ENCODE results near the gene CCNT1. TPM values are rescaled to one million over a fixed set of nuclear protein-coding genes. Genes with fewer than 3 reads are reported as not detected.
A peak's percentile ranks its signal among the peaks of the same experiment; 100 is the strongest.
"Not testable (repeated sequence)": the region's sequence is repeated elsewhere in the genome, so short reads cannot be mapped to it uniquely, and the experiment has no call there.

Gene CCNT1
- total RNA-seq, 2 experiments from 2014 or later, result 58.7 to 60.4 TPM

- H3K27me3 Mint-ChIP-seq, result no peaks in the 10 kb centered on the region
- no peak for ATAC-seq (ENCODE audit: low read depth)
- POLR2A ChIA-PET, result no interaction called here
- H3K9me3 Mint-ChIP-seq, result no peaks in the 10 kb centered on the region
- H3K36me3 Mint-ChIP-seq, result peaks cover 18% of the 10 kb centered on the region
- peaks cover 10% of the 10 kb centered on the region for H3K4me1 Mint-ChIP-seq
- DNase-seq, result no peak
- no peak overlapping the region for H3K27ac Mint-ChIP-seq
- no peak overlapping the region for H3K4me3 Mint-ChIP-seq
Measured at GRCh38 chr12:48686615-48687334, 29.7 kb downstream of the CCNT1 start.

GRCh38 chr12:48686037-48686595 is 30.4 kb downstream of the CCNT1 start:
- no peak for ATAC-seq (ENCODE audit: low read depth)
- no peak overlapping the region for H3K27ac Mint-ChIP-seq
- H3K36me3 Mint-ChIP-seq, result peaks cover 18% of the 10 kb centered on the region
- no peaks in the 10 kb centered on the region for H3K9me3 Mint-ChIP-seq
- peaks cover 10% of the 10 kb centered on the region for H3K4me1 Mint-ChIP-seq
- no peaks in the 10 kb centered on the region for H3K27me3 Mint-ChIP-seq
- no peak overlapping the region for H3K4me3 Mint-ChIP-seq
- POLR2A ChIA-PET, result no interaction called here
- DNase-seq, result no peak

GRCh38 chr12:48683534-48683933 is 33.0 kb downstream of the CCNT1 start:
- Mint-ChIP-seq H3K4me1 (peaks cover 28% of the 10 kb centered on the region), H3K4me3 (peak overlapping the region; percentile 6), H3K27ac (no peak overlapping the region), H3K27me3 (no peaks in the 10 kb centered on the region), H3K36me3 (peaks cover 29% of the 10 kb centered on the region), H3K9me3 (no peaks in the 10 kb centered on the region)
- ATAC-seq (ENCODE audit: low read depth), result no peak
- POLR2A ChIA-PET, result interaction anchor here (2.5 kb wide), 1 partner anchor 132 kb away, joined by 10 read pairs; no protein-coding TSS in a partner anchor
- no peak for DNase-seq

- Mint-ChIP-seq H3K4me1 (peaks cover 32% of the 10 kb centered on the region), H3K27ac (no peak overlapping the region), H3K9me3 (no peaks in the 10 kb centered on the region), H3K36me3 (peaks cover 29% of the 10 kb centered on the region), H3K27me3 (no peaks in the 10 kb centered on the region), H3K4me3 (peak overlapping the region; percentile 48)
- ATAC-seq (ENCODE audit: low read depth), result no peak
- POLR2A ChIA-PET, result interaction anchor here (0.6 to 2.5 kb wide), 11 partner anchors 9 to 778 kb away, joined by 3 to 13 read pairs (median 6); partner anchors contain the start of genes DDX23 and VDR
- DNase-seq, result no peak
Measured at GRCh38 chr12:48682927-48683326, 33.6 kb downstream of the CCNT1 start.

GRCh38 chr12:48682533-48682905 is 34.0 kb downstream of the CCNT1 start:
- H3K9me3 Mint-ChIP-seq; H3K27me3 Mint-ChIP-seq; ATAC-seq (ENCODE audit: low read depth); DNase-seq: not testable (repeated sequence)
- Mint-ChIP-seq H3K27ac (peak overlapping the region; percentile 97), H3K4me1 (peaks cover 35% of the 10 kb centered on the region), H3K4me3 (peak overlapping the region; percentile 99), H3K36me3 (peaks cover 29% of the 10 kb centered on the region)
- POLR2A ChIA-PET, result interaction anchor here (0.6 to 2.5 kb wide), 12 partner anchors 9 to 777 kb away, joined by 3 to 13 read pairs (median 6); partner anchors contain the start of genes DDX23 and VDR

- Mint-ChIP-seq H3K4me1 (peaks cover 38% of the 10 kb centered on the region), H3K9me3 (no peaks in the 10 kb centered on the region), H3K27me3 (no peaks in the 10 kb centered on the region), H3K4me3 (peak within 1 kb of the TSS; percentile 99), H3K27ac (peak within 1 kb of the TSS; percentile 97), H3K36me3 (peaks cover 31% of the 10 kb centered on the region)
- DNase-seq, result peak; percentile 91
- POLR2A ChIA-PET, result interaction anchor here (0.6 to 2.5 kb wide), 14 partner anchors 8 to 777 kb away, joined by 3 to 13 read pairs (median 6); partner anchors contain the start of genes DDX23 and VDR
- peak; percentile 99 for ATAC-seq (ENCODE audit: low read depth)
Measured at GRCh38 chr12:48681710-48682532, 34.6 kb downstream of the CCNT1 start, which contains the start of gene KANSL2. KANSL2 (minus strand) TSS chr12:48682238; CDS start chr12:48681632, 606 bp downstream.

- DNase-seq, result no peak
- Mint-ChIP-seq H3K4me1 (peaks cover 40% of the 10 kb centered on the region), H3K27ac (peak overlapping the region; percentile 97), H3K9me3 (no peaks in the 10 kb centered on the region), H3K4me3 (peak overlapping the region; percentile 99), H3K36me3 (peaks cover 33% of the 10 kb centered on the region), H3K27me3 (no peaks in the 10 kb centered on the region)
- POLR2A ChIA-PET, result interaction anchor here (0.6 to 2.5 kb wide), 9 partner anchors 10 to 484 kb away, joined by 3 to 13 read pairs (median 6); no protein-coding TSS in a partner anchor
- ATAC-seq (ENCODE audit: low read depth), result no peak
Measured at GRCh38 chr12:48681399-48681709, 35.2 kb downstream of the CCNT1 start.

GRCh38 chr12:48680861-48681260 is 35.6 kb downstream of the CCNT1 start:
- POLR2A ChIA-PET, result interaction anchor here (0.7 kb wide), 1 partner anchor 24 kb away, joined by 4 read pairs; no protein-coding TSS in a partner anchor
- peak overlapping the region; percentile 99 for H3K4me3 Mint-ChIP-seq
- ATAC-seq (ENCODE audit: low read depth), result no peak
- no peaks in the 10 kb centered on the region for H3K27me3 Mint-ChIP-seq
- no peaks in the 10 kb centered on the region for H3K9me3 Mint-ChIP-seq
- H3K27ac Mint-ChIP-seq, result peak overlapping the region; percentile 97
- H3K4me1 Mint-ChIP-seq, result peaks cover 40% of the 10 kb centered on the region
- H3K36me3 Mint-ChIP-seq, result peaks cover 33% of the 10 kb centered on the region
- DNase-seq, result no peak

- ATAC-seq (ENCODE audit: low read depth) (no peak), DNase-seq (no peak)
- no peaks in the 10 kb centered on the region for H3K9me3 Mint-ChIP-seq
- H3K27me3 Mint-ChIP-seq, result no peaks in the 10 kb centered on the region
- POLR2A ChIA-PET, result no interaction called here
- H3K4me3 Mint-ChIP-seq, result peak overlapping the region; percentile 59
- H3K27ac Mint-ChIP-seq, result peak overlapping the region; percentile 31
- peaks cover 36% of the 10 kb centered on the region for H3K36me3 Mint-ChIP-seq
- peaks cover 41% of the 10 kb centered on the region for H3K4me1 Mint-ChIP-seq
Measured at GRCh38 chr12:48678551-48679185, 37.8 kb downstream of the CCNT1 start.

- Mint-ChIP-seq H3K4me1 (peaks cover 2% of the 10 kb centered on the region), H3K27ac (no peak overlapping the region)
- ATAC-seq (ENCODE audit: low read depth), result no peak
Measured at GRCh38 chr12:48671231-48671856, 45.2 kb downstream of the CCNT1 start.

GRCh38 chr12:48668996-48669395 is 47.5 kb downstream of the CCNT1 start:
- Mint-ChIP-seq H3K4me1 (no peaks in the 10 kb centered on the region), H3K27ac (no peak overlapping the region), H3K36me3 (peaks cover 29% of the 10 kb centered on the region), H3K27me3 (no peaks in the 10 kb centered on the region), H3K9me3 (no peaks in the 10 kb centered on the region), H3K4me3 (no peak overlapping the region)
- no peak for DNase-seq
- POLR2A ChIA-PET, result no interaction called here
- no peak for ATAC-seq (ENCODE audit: low read depth)

More at GRCh38 chr12:48671231-48671856, 45.2 kb downstream of the CCNT1 start:
- no peak overlapping the region for H3K4me3 Mint-ChIP-seq
- peaks cover 28% of the 10 kb centered on the region for H3K36me3 Mint-ChIP-seq
- POLR2A ChIA-PET, result interaction anchor here (0.6 to 2.3 kb wide), 2 partner anchors 11 to 69 kb away, joined by 4 to 11 read pairs; partner anchors contain the start of gene KANSL2
- no peaks in the 10 kb centered on the region for H3K9me3 Mint-ChIP-seq
- DNase-seq, result no peak
- no peaks in the 10 kb centered on the region for H3K27me3 Mint-ChIP-seq

GRCh38 chr12:48659863-48660262 is 56.6 kb downstream of the CCNT1 start:
- Mint-ChIP-seq H3K27ac (no peak overlapping the region), H3K27me3 (no peaks in the 10 kb centered on the region), H3K4me3 (no peak overlapping the region), H3K9me3 (no peaks in the 10 kb centered on the region), H3K36me3 (peaks cover 29% of the 10 kb centered on the region), H3K4me1 (peaks cover 1% of the 10 kb centered on the region)
- ATAC-seq (ENCODE audit: low read depth) (no peak), DNase-seq (no peak)
- POLR2A ChIA-PET, result no interaction called here
